Ovary (tissue), 9 donors: Measurements from ENCODE around the gene NQO1. TPM values are rescaled to one million over a fixed set of nuclear protein-coding genes. Genes with fewer than 3 reads are reported as not detected.
A peak's percentile ranks its signal among the peaks of the same experiment; 100 is the strongest.

Source experiments
- DNase-seq, 5 donors: peaks; one replicate each; pipeline ENCODE4 v3.0.0-alpha.2; 2019 to 2020
- H3K27ac ChIP-seq, 2 donors: fragments of 200-600 bp; one replicate each; pipeline versions ENCODE4 v1.5.1 to v1.8.0; 2019 to 2022
- H3K27me3 ChIP-seq: fragments of 200-600 bp; one replicate; pipeline ENCODE4 v1.8.0; 2022
- H3K36me3 ChIP-seq: fragments of 200-600 bp; sonication (generic); one replicate; pipeline ENCODE4 v1.5.1; 2019
- H3K4me1 ChIP-seq: one replicate; pipeline ENCODE4 v1.8.1; 2013; ENCODE audit warnings: mild to moderate bottlenecking, moderate library complexity; ENCODE audit not compliant: insufficient read depth
- H3K4me3 ChIP-seq: fragments of 200-600 bp; sonication (generic); one replicate; pipeline ENCODE4 v1.5.1; 2017
- H3K9me3 ChIP-seq, 2 donors: fragments of 200-600 bp in 1 of 2; sonication (generic) in 1 of 2; one replicate each; pipeline versions ENCODE4 v1.5.1 to v1.8.1; 2013 to 2019; ENCODE audit warnings: mild to moderate bottlenecking in 1 of 2, moderate library complexity in 1 of 2
- EP300 ChIP-seq: sonication (generic); formaldehyde crosslinking; IDR thresholded peaks from one replicate; pipeline ENCODE4 v1.6.1; 2017; ENCODE audit warnings: antibody characterized with exemption
- POLR2A ChIP-seq: fragments of 450-650 bp; IDR thresholded peaks from one replicate; pipeline ENCODE4 v1.6.1; 2017; ENCODE audit warnings: antibody characterized with exemption, mild to moderate bottlenecking, moderate library complexity
- WGBS, 3 donors: extraction: QIAGEN DNeasy Blood & Tissue Kit in 1 of 3; methylation state at CpG; one replicate each; pipeline versions ENCODE4 v1.1.5 to v1.1.7; 2013 to 2017; 5-methylcytosine and 5-hydroxymethylcytosine counted together
- intact Hi-C, 4 donors: fragments of 100-400 bp; cut with DNase I; formaldehyde crosslinking; loops; one replicate each; pipeline versions ENCODE4 v1.11.0 to v1.15.1; 2022 to 2023
- polyA plus RNA-seq, 2 donors: library from polyadenylated mRNA; stranded (reverse); fragments of 200-250 nt in 1 of 2; fragments of 350-450 nt in 1 of 2; fragmentation: Illumina TruSeq in 1 of 2; extraction: RNeasy Lipid Tissue Mini Kit (QIAGEN cat#74804) in 1 of 2; gene quantifications; one replicate each; pipeline ENCODE4 v1.2.3, GENCODE V29; 2013 to 2014
- total RNA-seq, 7 donors: library from RNA; depleted of rRNA in 2 of 7; stranded (reverse); fragments of >200 nt in 2 of 7; fragmentation: NEBNext Ultra II Directional in 3 of 7; extraction: Animal tissue kit (Norgen Biotek cat#: 25700) in 3 of 7; gene quantifications; one replicate each; pipeline versions ENCODE4 v1.1.0 to v1.2.4, GENCODE V29; 2016 to 2023
- TF ChIP-seq, protein P1 (sequence below), 3 donors: fragments of 450-650 bp in 2 of 3; fragments of 200-600 bp in 1 of 3; IDR thresholded peaks; one replicate each; pipeline versions ENCODE4 v1.5.1 to v1.8.0; 2016 to 2022; ENCODE audit warnings: antibody characterized with exemption in 3 of 3, mild to moderate bottlenecking in 1 of 3
- donor health status: DM: no; HTN: no; CAD: no; lungs with moderate emphysema.
- donor health status: DM: no; HTN: no; CAD: no.
- donor health status: Bipolar disorder and iron deficiency.
- donor health status: DM: yes; HTN: yes; CAD: no.
- donor health status: DM: no; HTN: no; CAD: no.
- donor health status: DM: yes; HTN: yes; CAD: no.

NQO1 gene
- total and polyA plus RNA-seq, 9 donors = 7.9 to 29.1 (median 11.9) TPM

DNA sequence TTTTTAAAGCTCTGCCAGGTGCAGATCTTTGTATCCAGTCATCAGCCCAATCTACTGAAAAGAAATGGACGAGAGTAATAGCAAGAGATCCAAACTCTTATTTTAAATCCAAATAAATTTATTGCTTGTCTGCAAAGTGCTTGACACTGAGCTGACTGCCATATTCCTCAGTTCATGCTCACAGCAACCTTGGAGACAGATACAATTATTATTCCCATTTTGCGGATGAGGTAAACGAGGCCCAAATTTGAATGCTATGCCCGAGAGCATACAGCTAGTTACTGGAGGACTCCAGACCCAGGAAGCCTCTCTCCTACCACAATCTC is 27.7 kb upstream of the NQO1 start:
- H3K36me3 ChIP-seq = no peaks in the 10 kb centered on the region
- WGBS, 3 donors = 3 to 5% (median 4%) methylated on average over 4 of the region's 4 CpGs
- H3K9me3 ChIP-seq = no peaks in the 10 kb centered on the region
- intact Hi-C loops = loop anchor here (2.0 to 10.0 kb wide), 5 partner anchors 42 to 359 kb away; partner anchors contain the start of gene NFAT5 (in 1 of the 4)
- DNase-seq = no peak
- no peaks in the 10 kb centered on the region for H3K27me3 ChIP-seq
- H3K4me3 ChIP-seq = peak overlapping the region; percentile 95
- TF ChIP-seq EP300 = no peak
- peaks cover 6% of the 10 kb centered on the region for H3K4me1 ChIP-seq
- H3K27ac ChIP-seq = peak overlapping the region in 1 of 2 donors; percentile 27

DNA sequence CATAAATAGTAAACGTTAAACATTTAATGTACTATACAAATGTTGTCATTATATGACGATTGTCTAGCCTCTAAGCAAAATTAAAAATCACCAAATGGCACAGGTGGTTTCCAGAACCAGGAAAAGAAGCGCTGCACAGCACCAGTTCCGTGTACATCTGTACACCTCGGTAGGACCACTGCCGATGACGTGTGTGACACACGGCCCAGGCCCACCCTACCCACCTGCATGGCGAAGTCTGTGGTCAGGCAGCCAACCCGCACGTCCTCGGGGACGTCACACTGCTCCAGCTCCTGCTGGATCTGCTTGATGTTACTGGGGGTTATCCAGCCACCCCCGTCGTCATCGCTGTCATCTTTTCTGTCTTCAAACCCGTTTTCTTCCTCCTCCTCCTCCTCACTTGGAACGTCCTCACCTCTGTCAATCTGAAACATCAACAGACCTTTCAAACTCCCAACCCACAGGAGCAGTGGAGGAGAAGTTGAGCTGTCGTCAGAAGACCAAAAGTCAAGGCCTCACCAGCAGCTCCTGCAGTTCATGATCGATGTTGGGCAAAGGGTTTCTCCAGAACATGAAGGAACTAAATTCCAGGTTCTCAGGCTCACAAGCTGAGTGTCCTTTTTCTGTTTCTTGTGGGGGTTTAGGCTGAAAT is 22.5 kb upstream of the NQO1 start:
- H3K27me3 ChIP-seq = no peaks in the 10 kb centered on the region
- no peak overlapping the region for H3K4me3 ChIP-seq
- H3K36me3 ChIP-seq = no peaks in the 10 kb centered on the region
- TF ChIP-seq POLR2A (no peak), EP300 (no peak)
- TF ChIP-seq, protein P1, sequence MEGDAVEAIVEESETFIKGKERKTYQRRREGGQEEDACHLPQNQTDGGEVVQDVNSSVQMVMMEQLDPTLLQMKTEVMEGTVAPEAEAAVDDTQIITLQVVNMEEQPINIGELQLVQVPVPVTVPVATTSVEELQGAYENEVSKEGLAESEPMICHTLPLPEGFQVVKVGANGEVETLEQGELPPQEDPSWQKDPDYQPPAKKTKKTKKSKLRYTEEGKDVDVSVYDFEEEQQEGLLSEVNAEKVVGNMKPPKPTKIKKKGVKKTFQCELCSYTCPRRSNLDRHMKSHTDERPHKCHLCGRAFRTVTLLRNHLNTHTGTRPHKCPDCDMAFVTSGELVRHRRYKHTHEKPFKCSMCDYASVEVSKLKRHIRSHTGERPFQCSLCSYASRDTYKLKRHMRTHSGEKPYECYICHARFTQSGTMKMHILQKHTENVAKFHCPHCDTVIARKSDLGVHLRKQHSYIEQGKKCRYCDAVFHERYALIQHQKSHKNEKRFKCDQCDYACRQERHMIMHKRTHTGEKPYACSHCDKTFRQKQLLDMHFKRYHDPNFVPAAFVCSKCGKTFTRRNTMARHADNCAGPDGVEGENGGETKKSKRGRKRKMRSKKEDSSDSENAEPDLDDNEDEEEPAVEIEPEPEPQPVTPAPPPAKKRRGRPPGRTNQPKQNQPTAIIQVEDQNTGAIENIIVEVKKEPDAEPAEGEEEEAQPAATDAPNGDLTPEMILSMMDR (IDR thresholded peaks at IDR 0.05) = no peak
- intact Hi-C loops = no loop called here
- H3K9me3 ChIP-seq = no peaks in the 10 kb centered on the region
- H3K4me1 ChIP-seq = peaks cover 3% of the 10 kb centered on the region
- H3K27ac ChIP-seq = no peak overlapping the region
- WGBS, 3 donors = 77 to 87% (median 78%) methylated on average over 20 of the region's 20 CpGs
- no peak for DNase-seq

GRCh38 chr16:69747115-69747514 is 20.8 kb upstream of the NQO1 start:
- WGBS, 3 donors = 58 to 69% (median 59%) methylated on average over 8 of the region's 8 CpGs
- H3K9me3 ChIP-seq = no peaks in the 10 kb centered on the region
- no peak overlapping the region for H3K4me3 ChIP-seq
- intact Hi-C loops = no loop called here
- no peak for DNase-seq
- H3K27ac ChIP-seq = no peak overlapping the region
- no peaks in the 10 kb centered on the region for H3K27me3 ChIP-seq
- H3K36me3 ChIP-seq = no peaks in the 10 kb centered on the region
- H3K4me1 ChIP-seq = no peaks in the 10 kb centered on the region
- TF ChIP-seq POLR2A (no peak), EP300 (no peak)
- TF ChIP-seq, protein P1 (IDR thresholded peaks at IDR 0.05) = no peak

- 83 to 90% (median 83%) methylated on average over 10 of the region's 10 CpGs for WGBS, 3 donors
- no peak overlapping the region for H3K27ac ChIP-seq
- TF ChIP-seq EP300 (no peak), POLR2A (no peak)
- TF ChIP-seq, protein P1 (IDR thresholded peaks at IDR 0.05) = no peak
- intact Hi-C loops = no loop called here
- H3K27me3 ChIP-seq = no peaks in the 10 kb centered on the region
- H3K9me3 ChIP-seq = no peaks in the 10 kb centered on the region
- no peak for DNase-seq
- H3K36me3 ChIP-seq = no peaks in the 10 kb centered on the region
- H3K4me3 ChIP-seq = no peak overlapping the region
- H3K4me1 ChIP-seq = no peaks in the 10 kb centered on the region
Measured at GRCh38 chr16:69745959-69746358, 19.6 kb upstream of the NQO1 start.

DNA sequence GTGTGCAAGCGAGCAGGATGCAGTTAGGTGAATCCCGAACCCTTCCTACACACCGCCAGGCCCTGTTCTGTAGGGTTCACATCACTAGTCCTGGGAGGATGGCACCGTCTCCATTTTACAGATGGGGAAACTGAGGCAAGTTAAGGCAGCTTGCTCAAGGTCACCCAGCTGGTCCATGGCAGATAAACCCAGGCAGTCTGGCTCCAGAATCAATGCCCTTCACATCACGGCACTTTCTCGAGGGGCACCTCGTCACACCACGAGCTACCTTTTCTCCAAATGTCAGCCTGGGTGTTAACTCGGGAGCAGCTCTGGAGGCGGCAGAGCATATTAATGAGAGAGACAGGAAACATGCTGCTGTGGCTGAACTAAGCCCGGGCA is 18.9 kb upstream of the NQO1 start:
- no peaks in the 10 kb centered on the region for H3K36me3 ChIP-seq
- H3K27ac ChIP-seq = no peak overlapping the region
- intact Hi-C loops = no loop called here
- H3K27me3 ChIP-seq = no peaks in the 10 kb centered on the region
- no peaks in the 10 kb centered on the region for H3K4me1 ChIP-seq
- no peak overlapping the region for H3K4me3 ChIP-seq
- TF ChIP-seq, protein P1 (IDR thresholded peaks at IDR 0.05) = no peak
- TF ChIP-seq POLR2A (no peak), EP300 (no peak)
- DNase-seq = no peak
- H3K9me3 ChIP-seq = no peaks in the 10 kb centered on the region
- WGBS, 3 donors = 89 to 94% (median 90%) methylated on average over 11 of the region's 11 CpGs
